Astrocyte of the cerebellum (primary cell): Measurements from ENCODE around the gene NDUFB5.

ENCODE experiments used
- DNase-seq: peaks from one replicate; pipeline ENCODE4 v3.0.0-alpha.2; 2011; ENCODE audit warnings: low read depth
- H3K4me3 ChIP-seq: 2 replicates; pipeline ENCODE4 v1.5.1; 2011; ENCODE audit warnings: mild to moderate bottlenecking, low read depth, low read length, moderate library complexity
- in situ Hi-C: cut with HindIII; loops from 2 replicates; pipeline ENCODE4 v1.10.0; 2017; ENCODE audit warnings: low sequenced_read_pairs
- TF ChIP-seq, protein P1 (sequence below): IDR thresholded peaks from 2 replicates; pipeline ENCODE4 v1.5.1; 2012; ENCODE audit warnings: low read length, low read depth, moderate library complexity, mild to moderate bottlenecking; ENCODE audit errors: missing control alignments

NDUFB5 gene

DNA sequence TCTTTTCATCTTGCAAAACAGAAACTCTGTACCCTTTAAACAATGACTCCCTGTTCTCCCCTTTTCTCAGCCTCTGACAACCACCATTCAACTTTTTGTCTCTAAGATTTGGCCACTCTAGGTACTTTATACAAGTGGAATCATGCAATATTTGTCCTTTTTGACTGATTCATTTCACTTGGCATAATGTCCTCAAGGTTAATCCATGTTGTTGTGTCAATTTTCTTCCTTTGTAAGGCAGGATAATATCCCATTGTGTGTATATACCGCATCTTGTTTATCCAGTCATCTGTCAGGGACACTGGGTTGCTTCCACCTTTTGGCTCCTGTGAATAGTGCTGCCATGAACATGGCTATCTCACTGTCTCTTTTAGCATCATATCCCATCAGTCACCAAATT is 58.5 kb downstream of the NDUFB5 start:
- DNase-seq, result no peak
- in situ Hi-C loops, result loop anchor here (5.0 kb wide), 2 partner anchors 34 to 56 kb away; no protein-coding TSS in a partner anchor
- TF ChIP-seq, protein P1, sequence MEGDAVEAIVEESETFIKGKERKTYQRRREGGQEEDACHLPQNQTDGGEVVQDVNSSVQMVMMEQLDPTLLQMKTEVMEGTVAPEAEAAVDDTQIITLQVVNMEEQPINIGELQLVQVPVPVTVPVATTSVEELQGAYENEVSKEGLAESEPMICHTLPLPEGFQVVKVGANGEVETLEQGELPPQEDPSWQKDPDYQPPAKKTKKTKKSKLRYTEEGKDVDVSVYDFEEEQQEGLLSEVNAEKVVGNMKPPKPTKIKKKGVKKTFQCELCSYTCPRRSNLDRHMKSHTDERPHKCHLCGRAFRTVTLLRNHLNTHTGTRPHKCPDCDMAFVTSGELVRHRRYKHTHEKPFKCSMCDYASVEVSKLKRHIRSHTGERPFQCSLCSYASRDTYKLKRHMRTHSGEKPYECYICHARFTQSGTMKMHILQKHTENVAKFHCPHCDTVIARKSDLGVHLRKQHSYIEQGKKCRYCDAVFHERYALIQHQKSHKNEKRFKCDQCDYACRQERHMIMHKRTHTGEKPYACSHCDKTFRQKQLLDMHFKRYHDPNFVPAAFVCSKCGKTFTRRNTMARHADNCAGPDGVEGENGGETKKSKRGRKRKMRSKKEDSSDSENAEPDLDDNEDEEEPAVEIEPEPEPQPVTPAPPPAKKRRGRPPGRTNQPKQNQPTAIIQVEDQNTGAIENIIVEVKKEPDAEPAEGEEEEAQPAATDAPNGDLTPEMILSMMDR, result no peak
- H3K4me3 ChIP-seq, result no peak overlapping the region

DNA sequence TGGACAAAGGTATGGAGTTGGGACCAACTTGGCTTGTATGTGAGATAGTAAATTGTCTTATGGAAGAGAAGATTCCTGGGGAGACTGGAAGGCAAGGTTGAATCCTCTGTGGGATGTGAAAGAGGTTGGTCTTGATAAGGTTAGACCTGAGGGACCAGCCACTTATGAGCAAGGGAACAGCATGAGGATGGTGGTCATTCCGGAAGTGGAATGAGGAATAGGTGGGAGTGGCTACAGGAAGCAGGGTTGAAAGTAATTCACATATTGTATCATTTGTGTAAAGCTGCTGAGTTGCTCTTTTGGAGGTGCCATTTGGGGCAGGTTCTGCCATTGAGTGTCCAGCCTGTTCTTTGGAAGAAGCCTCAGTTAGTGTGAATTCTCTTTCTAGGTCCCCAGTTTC is 61.4 kb downstream of the NDUFB5 start:
- TF ChIP-seq, protein P1, result no peak
- in situ Hi-C loops, result no loop called here
- no peak for DNase-seq
- H3K4me3 ChIP-seq, result no peak overlapping the region

DNA sequence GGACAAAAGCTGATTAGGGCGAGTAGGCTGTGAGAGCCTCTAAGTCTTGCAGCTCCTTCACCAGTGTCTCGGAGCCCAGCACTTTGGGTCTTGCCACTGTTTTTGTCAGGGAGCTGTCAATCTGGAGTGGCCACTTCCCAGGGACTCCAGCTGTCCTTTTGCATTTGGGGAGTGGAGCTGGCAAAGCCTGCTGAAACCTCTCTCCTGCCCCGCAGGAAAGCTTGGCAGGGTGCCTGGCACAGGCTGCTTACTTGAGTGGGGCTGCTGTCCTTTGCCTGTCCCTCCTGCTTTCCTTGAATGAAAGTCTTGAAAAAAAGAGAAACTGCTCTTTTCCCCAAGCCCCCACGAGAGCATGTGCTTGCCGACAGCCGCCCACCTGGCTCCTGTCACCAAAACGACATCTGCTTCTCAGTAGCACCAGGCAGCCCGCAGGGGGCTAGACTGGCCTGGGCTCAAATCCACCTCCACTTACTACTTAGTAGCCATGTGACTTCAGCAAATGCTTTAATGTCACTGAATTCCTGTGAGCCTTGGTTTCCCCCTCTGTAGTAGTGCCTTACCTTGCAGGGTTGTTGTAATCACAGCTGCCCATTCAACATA is 61.9 kb downstream of the NDUFB5 start:
- no peak overlapping the region for H3K4me3 ChIP-seq
- no peak for DNase-seq
- in situ Hi-C loops, result no loop called here
- TF ChIP-seq, protein P1, result peak; percentile 15

DNA sequence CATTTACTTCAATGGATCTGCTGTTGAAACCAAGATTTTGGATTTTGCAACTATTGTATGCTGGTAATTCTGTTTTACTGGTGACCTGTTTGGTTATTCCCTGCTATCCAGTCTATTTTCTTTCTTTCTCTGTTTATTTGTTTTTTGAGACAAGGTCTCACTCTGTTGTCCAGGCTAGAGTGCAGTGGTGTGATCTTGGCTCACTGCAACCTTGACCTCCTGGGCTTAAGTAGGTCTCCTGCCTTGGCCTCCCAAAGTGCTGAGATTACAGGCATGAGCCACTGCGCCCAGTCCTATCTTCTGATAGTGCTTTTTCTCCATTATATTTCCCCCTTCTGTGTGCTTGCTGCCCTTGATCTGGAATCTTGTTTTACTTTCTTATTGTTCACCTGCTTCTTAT is 63.8 kb downstream of the NDUFB5 start:
- in situ Hi-C loops, result no loop called here
- H3K4me3 ChIP-seq, result no peak overlapping the region
- DNase-seq, result no peak
- TF ChIP-seq, protein P1, result no peak

DNA sequence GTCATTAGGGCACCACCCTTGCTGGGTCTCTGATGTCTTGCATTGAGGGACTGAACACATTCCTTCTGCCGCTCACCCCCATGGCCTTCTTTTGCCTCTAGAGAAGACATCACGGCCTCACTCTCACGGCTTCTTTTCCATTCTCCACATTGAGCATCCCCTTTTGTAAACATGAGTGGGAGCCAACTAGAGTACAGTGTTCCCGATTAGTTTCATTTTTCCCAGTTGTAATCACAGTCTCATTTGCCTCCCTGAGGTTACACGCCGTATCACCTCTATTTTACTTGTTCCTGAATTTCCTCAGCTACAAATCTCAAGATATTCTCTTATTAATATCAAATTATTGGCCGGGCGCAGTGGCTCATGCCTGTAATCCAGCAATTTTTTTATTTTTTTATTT is 65.7 kb downstream of the NDUFB5 start:
- TF ChIP-seq, protein P1, result no peak
- in situ Hi-C loops, result no loop called here
- no peak overlapping the region for H3K4me3 ChIP-seq
- DNase-seq, result no peak

DNA sequence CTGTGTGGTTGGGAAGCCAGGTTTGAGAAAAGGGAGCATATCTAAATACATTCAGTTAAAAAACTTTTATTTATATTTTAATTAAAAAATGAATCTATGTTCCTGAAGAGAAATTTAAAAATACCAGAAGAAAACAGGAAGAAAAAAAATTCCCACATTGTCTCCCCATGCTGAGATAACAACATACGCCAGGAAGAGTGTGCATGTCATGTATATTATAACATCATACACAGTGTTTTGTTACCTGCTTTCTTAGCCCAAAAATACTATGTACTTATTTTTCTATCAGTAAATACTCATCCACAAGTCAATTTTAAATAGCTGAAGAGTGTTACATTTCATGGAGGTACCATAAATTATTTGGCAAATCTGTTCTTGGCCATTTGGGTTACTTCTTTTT is 66.7 kb downstream of the NDUFB5 start:
- H3K4me3 ChIP-seq, result no peak overlapping the region
- DNase-seq, result no peak
- in situ Hi-C loops, result no loop called here
- TF ChIP-seq, protein P1, result no peak
